PC-9 (cell line): ENCODE data around the gene TBX18. TPM values are rescaled to one million over a fixed set of nuclear protein-coding genes. Genes with fewer than 3 reads are reported as not detected.

ENCODE experiments used
- BruUV-seq: library from RNA; stranded (reverse); fragments of 400-500 nt; replicated peaks from 2 replicates; lab custom pipeline; 2021; lab: Mats Ljungman, UMichigan
- CTCF ChIA-PET: fragments of 300-600 bp; sonication (Branson Sonifier 250); formaldehyde crosslinking; loops from one replicate; lab custom pipeline; 2022; ENCODE audit warnings: antibody characterized with exemption; lab: Charles Lee
- POLR2A ChIA-PET: fragments of 300-600 bp; sonication (Branson Sonifier 250); formaldehyde crosslinking; loops from one replicate; lab custom pipeline; 2022; ENCODE audit warnings: antibody characterized with exemption; ENCODE audit not compliant: unreplicated experiment; lab: Charles Lee
- DNase-seq, 2 experiments: peaks; one replicate each; pipeline versions ENCODE4 v3.0.0 to v3.0.0-alpha.2; 2015 to 2022; ENCODE audit warnings: mixed read lengths in 1 of 2
- H2AFZ ChIP-seq: fragments of 200-600 bp; sonication (generic); 2 replicates; pipeline ENCODE4 v1.8.1; 2017; ENCODE audit warnings: antibody characterized with exemption
- H3F3A ChIP-seq: fragments of 200-600 bp; sonication (generic); 2 replicates; pipeline ENCODE4 v1.8.1; 2017; ENCODE audit warnings: antibody characterized with exemption, mild to moderate bottlenecking, low read depth; ENCODE audit not compliant: insufficient read depth
- H3K27ac ChIP-seq: fragments of 200-600 bp; sonication (generic); 2 replicates; pipeline ENCODE4 v1.6.1; 2016; ENCODE audit warnings: mixed run types
- H3K27me3 ChIP-seq: fragments of 200-600 bp; sonication (generic); 2 replicates; pipeline ENCODE4 v1.6.1; 2016; ENCODE audit warnings: low read depth, mixed run types; ENCODE audit not compliant: insufficient read depth
- H3K36me3 ChIP-seq: fragments of 200-600 bp; sonication (generic); 2 replicates; pipeline ENCODE4 v1.6.1; 2016; ENCODE audit warnings: low read depth, mixed run types
- H3K4me1 ChIP-seq: fragments of 200-600 bp; sonication (generic); replicated peaks from 2 replicates; pipeline ENCODE4 v1.6.1; 2016; ENCODE audit warnings: mixed run types; ENCODE audit not compliant: insufficient read depth
- H3K4me2 ChIP-seq: fragments of 200-600 bp; sonication (generic); 2 replicates; pipeline ENCODE4 v1.6.1; 2017; ENCODE audit warnings: mixed run types
- H3K4me3 ChIP-seq: fragments of 200-600 bp; sonication (generic); 2 replicates; pipeline ENCODE4 v1.6.1; 2016; ENCODE audit warnings: mixed run types
- H3K79me2 ChIP-seq: fragments of 200-600 bp; sonication (generic); 2 replicates; pipeline ENCODE4 v1.6.1; 2017; ENCODE audit warnings: low read depth, mixed run types
- H3K9me2 ChIP-seq: fragments of 200-600 bp; sonication (generic); 2 replicates; pipeline ENCODE4 v1.8.1; 2017; ENCODE audit warnings: mild to moderate bottlenecking; ENCODE audit not compliant: insufficient read depth
- H3K9me3 ChIP-seq: fragments of 200-600 bp; sonication (generic); 2 replicates; pipeline ENCODE4 v1.8.1; 2016; ENCODE audit warnings: low read depth; ENCODE audit not compliant: insufficient read depth
- H4K20me1 ChIP-seq: fragments of 200-600 bp; sonication (generic); 2 replicates; pipeline ENCODE4 v1.8.1; 2017; ENCODE audit not compliant: insufficient read depth
- CTCF ChIP-seq: fragments of 200-600 bp; sonication (generic); conservative IDR thresholded peaks from 2 replicates; pipeline ENCODE4 v1.6.1; 2017; ENCODE audit warnings: mixed run types, antibody characterized with exemption, mild to moderate bottlenecking, moderate library complexity
- EZH2 ChIP-seq: fragments of 200-600 bp; sonication (generic); IDR thresholded peaks from 2 replicates; pipeline ENCODE4 v1.8.0; 2017; ENCODE audit warnings: antibody characterized with exemption, low read depth
- intact Hi-C: fragments of 100-400 bp; cut with micrococcal nuclease; formaldehyde crosslinking; loops from one replicate; pipeline ENCODE4 v1.10.0; 2022; ENCODE audit not compliant: unreplicated experiment
- total RNA-seq: library from RNA; stranded (reverse); gene quantifications from 2 replicates; pipeline ENCODE4 v1.2.3, GENCODE V29; 2021

Gene TBX18
- total RNA-seq, 1 experiment from 2014 or later: not detected

GRCh38 chr6:84663866-84664265 is 100.5 kb downstream of the TBX18 start:
- Histone ChIP-seq H3K9me2 (no peaks in the 10 kb centered on the region), H3K79me2 (no peaks in the 10 kb centered on the region), H3K4me1 (no peaks in the 10 kb centered on the region), H3K4me2 (no peak overlapping the region), H4K20me1 (no peaks in the 10 kb centered on the region), H3K27ac (no peak overlapping the region), H3K27me3 (no peaks in the 10 kb centered on the region), H2AFZ (no peak overlapping the region), H3F3A (no peaks in the 10 kb centered on the region), H3K36me3 (no peaks in the 10 kb centered on the region), H3K9me3 (no peaks in the 10 kb centered on the region), H3K4me3 (no peak overlapping the region)
- BruUV-seq: no TSS peak
- TF ChIP-seq EZH2: no peak
- TF ChIP-seq CTCF: no peak
- ChIA-PET POLR2A (no interaction called here), CTCF (no interaction called here)
- intact Hi-C loops: no loop called here
- no peak for DNase-seq

GRCh38 chr6:84657486-84657885 is 106.9 kb downstream of the TBX18 start:
- peaks cover under 1% of the 10 kb centered on the region; the same call in 1 of the 2 replicates for H3K4me1 ChIP-seq
- no peaks in the 10 kb centered on the region for H3K79me2 ChIP-seq
- no peaks in the 10 kb centered on the region for H3K36me3 ChIP-seq
- intact Hi-C loops: no loop called here
- no peaks in the 10 kb centered on the region for H4K20me1 ChIP-seq
- no peak overlapping the region for H2AFZ ChIP-seq
- no peaks in the 10 kb centered on the region; the same call in 1 of the 2 replicates for H3F3A ChIP-seq
- peak in 1 of 2 experiments; percentile 45 for DNase-seq
- no peak overlapping the region for H3K27ac ChIP-seq
- POLR2A ChIA-PET: no interaction called here
- no peaks in the 10 kb centered on the region for H3K27me3 ChIP-seq
- no peak for TF ChIP-seq CTCF
- TF ChIP-seq EZH2: no peak
- H3K9me3 ChIP-seq: no peaks in the 10 kb centered on the region; the same call in 1 of the 2 replicates
- H3K9me2 ChIP-seq: no peaks in the 10 kb centered on the region
- BruUV-seq: no TSS peak
- H3K4me3 ChIP-seq: no peak overlapping the region
- CTCF ChIA-PET: no interaction called here
- H3K4me2 ChIP-seq: no peak overlapping the region

GRCh38 chr6:84657025-84657424 is 107.4 kb downstream of the TBX18 start:
- H4K20me1 ChIP-seq: no peaks in the 10 kb centered on the region
- no TSS peak for BruUV-seq
- peaks cover 5% of the 10 kb centered on the region for H3K4me1 ChIP-seq
- H3K27me3 ChIP-seq: no peaks in the 10 kb centered on the region
- H3K9me3 ChIP-seq: no peaks in the 10 kb centered on the region; the same call in 1 of the 2 replicates
- CTCF ChIA-PET: no interaction called here
- intact Hi-C loops: no loop called here
- H3K4me2 ChIP-seq: no peak overlapping the region
- no peak overlapping the region for H3K4me3 ChIP-seq
- no peaks in the 10 kb centered on the region for H3K9me2 ChIP-seq
- no peak for DNase-seq
- POLR2A ChIA-PET: no interaction called here
- TF ChIP-seq EZH2 (no peak), CTCF (no peak)
- no peak overlapping the region for H3K27ac ChIP-seq
- H2AFZ ChIP-seq: no peak overlapping the region
- no peaks in the 10 kb centered on the region; the same call in 1 of the 2 replicates for H3F3A ChIP-seq
- no peaks in the 10 kb centered on the region for H3K79me2 ChIP-seq
- no peaks in the 10 kb centered on the region for H3K36me3 ChIP-seq
